ENCODE measurements around the gene PROKR1.

DNA sequence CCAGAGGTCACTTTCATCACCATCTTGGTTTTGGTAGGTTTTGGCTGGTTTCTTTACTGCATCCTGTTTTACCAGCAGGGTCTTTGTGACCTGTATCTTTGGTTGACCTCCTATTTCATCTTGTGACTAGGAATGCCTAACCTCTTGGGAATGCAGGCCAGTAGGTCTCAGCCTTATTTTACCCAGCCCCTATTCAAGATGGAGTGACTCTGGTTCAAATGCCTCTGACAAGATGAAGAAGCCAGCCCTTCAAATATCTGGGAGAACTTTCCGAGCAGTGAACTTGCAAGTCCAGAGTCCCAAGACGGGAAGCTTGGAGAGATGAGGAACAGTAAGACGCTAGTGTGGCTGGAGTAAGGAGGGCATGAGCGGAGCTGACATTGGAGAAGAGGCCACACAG, 28.6 kb downstream of the PROKR1 start:
- TF ChIP-seq, protein P1, sequence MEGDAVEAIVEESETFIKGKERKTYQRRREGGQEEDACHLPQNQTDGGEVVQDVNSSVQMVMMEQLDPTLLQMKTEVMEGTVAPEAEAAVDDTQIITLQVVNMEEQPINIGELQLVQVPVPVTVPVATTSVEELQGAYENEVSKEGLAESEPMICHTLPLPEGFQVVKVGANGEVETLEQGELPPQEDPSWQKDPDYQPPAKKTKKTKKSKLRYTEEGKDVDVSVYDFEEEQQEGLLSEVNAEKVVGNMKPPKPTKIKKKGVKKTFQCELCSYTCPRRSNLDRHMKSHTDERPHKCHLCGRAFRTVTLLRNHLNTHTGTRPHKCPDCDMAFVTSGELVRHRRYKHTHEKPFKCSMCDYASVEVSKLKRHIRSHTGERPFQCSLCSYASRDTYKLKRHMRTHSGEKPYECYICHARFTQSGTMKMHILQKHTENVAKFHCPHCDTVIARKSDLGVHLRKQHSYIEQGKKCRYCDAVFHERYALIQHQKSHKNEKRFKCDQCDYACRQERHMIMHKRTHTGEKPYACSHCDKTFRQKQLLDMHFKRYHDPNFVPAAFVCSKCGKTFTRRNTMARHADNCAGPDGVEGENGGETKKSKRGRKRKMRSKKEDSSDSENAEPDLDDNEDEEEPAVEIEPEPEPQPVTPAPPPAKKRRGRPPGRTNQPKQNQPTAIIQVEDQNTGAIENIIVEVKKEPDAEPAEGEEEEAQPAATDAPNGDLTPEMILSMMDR (IDR thresholded peaks at IDR 0.05), result no peak
- TF ChIP-seq ZFX (IDR thresholded peaks at IDR 0.05; ENCODE audit: borderline replicate concordance), result no peak
